NCI-H2196 (cell line): ENCODE data around the gene TOR2A.

ENCODE experiments used
- DNase-seq: peaks from one replicate; lab custom pipeline; 2025; ENCODE audit not compliant: unreplicated experiment; lab: John Stamatoyannopoulos, UW

The TOR2A gene

DNA sequence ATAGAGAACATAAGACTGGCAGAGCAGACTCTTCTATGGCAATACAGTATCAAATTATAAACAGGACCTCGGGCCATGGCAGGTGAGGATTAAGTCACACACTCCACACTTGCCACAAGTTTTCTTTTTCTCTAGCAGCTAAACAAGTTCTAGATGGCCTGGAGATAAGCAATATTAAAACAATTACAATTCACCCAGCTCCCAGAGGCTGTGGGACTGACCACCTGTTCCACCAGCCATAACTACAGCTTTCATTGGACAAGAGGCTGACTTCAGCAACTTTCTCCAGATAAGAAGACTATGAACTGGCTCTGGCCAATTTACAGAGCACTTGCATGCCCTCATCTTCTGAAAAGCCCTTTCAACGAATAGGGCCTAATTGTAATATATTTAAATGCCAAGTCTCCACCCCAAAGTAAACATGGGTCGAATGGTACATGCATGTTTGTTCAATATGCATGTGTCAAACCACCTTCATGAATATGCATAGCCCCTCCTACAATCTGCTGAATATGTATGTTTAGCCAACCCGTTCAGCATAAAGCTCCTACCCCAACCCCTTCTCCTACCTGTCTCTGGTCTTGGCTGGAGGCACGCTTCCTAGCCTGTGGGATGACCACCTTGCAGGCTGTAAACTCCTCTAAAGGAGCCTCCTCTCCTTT lies 34.4 kb downstream of the TOR2A start:
- peak; percentile 35 for DNase-seq

DNA sequence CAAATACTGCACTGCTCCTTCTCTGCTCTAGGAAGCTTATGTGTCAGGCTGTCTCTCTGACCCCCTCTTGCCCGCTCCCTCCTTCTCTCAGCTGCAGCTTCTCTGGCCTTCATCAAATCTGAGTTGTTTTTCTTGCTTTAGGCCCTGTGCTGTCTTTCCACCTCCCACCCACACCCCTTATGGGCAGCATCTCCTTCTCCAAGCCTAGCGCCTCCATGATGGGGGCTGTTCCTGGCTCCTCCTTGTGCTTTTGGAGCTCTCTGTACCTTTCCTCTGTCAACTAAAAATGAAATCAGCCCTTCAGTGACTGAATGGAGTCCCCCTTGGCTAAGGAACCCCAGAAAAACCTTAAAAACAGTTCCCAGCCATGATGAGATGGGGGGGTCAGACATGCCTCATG lies 35.0 kb downstream of the TOR2A start:
- no peak for DNase-seq

DNA sequence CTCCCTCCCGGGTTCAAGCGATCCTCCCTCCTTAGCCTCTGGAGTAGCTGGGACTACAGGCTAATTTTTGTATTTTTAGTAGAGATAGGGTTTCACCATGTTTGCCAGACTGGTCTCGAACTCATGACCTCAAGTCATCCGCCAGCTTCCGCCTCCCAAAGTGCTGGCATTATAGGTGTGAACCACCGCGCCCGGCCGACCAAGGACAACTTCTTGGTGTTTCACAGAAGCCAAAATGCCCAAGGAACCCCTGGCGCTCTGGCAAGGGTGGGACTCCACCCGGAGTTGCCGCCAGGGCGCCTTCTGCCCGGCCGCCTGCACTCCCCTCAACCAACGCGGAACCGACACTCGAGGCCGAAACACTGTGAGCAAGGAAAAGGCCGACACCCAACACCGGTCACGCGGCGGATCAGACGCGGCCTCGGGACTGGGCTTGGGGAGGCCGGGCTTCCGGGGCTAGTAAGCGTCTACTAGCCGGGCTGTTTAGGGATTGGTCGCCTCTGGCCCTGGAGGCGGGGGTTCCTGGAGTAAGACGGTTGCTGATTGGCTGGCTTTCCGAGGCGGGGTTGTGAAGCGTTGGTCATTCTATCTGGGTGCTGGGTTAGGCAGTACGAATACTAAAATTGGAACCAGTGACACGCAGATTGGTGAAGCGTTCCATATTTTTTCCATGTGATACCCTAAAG lies 36.0 kb downstream of the TOR2A start:
- DNase-seq: no peak

DNA sequence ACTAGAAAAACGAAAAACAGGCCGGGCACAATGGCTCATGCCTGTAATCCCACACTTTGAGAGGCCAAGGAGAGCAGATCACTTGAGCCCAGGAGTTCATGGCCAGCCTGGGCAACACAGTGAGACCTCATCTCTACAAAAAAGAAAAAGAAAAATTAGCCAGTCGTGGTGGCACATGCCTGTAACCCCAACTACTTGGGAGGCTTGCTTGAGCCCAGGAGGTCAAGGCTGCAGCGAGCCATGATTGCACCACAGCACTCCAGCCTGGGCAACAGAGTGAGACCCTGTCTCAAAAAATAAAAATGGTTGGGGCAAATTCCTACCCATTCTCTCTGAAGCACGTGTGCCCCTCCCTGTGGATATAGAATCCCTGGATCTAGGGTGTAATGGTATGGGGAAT lies 36.7 kb downstream of the TOR2A start:
- no peak for DNase-seq

DNA sequence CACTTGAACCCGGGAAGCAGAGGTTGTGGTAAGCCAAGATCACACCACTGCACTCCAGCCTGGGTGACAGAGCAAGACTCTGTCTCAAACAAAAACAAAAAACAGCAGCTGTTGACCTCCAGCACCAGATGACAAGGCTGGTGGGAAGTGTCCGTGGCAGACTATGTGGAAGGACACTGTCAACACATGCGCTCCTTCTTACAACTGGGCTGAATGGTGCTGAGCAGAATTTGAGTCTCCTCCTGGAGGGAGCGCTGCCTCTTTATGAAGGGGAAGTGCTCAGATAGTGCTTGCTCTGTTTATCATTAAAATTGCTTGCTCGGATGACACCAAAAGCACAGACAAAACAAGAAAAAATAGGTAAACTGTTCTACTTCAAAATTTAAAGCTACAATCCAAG lies 37.5 kb downstream of the TOR2A start:
- DNase-seq: no peak

DNA sequence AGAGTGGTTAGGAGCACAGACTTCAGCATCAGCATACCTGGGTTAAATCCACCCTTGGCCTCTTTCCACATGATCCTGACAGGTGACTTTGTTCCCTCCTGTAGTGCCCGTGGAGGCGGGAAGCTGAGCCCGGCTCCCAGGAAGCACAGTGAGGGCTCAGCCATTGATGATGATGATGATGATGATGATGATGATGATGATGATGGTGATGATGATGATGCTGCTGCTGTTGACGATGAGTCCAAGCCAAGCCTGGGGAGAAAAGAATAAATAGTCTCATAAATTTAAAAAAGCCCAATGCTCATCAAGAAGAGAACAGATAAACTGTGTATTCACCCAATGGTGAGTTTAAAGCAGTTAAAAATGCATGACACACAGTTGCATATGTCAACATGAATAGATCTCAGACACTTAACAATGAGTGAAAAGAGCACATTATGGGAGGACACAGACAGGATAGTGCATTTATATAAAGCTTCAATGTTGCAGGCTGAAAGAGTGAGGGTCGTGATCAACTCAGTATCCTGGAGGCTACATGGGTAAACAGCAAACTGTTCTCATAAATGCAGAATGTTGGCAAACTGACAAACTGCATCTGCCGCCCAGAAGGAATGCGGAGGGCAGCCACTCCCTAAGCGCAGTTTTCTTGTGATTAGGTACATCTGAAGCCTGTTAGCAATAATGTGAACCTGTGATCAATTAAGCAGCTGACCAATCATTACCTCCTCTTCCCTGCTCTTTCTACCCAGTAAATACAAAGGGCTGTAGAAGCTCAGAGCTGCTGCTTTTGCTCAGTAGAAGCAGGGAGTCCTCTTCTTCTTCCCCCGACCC lies 40.0 kb downstream of the TOR2A start:
- DNase-seq: no peak

DNA sequence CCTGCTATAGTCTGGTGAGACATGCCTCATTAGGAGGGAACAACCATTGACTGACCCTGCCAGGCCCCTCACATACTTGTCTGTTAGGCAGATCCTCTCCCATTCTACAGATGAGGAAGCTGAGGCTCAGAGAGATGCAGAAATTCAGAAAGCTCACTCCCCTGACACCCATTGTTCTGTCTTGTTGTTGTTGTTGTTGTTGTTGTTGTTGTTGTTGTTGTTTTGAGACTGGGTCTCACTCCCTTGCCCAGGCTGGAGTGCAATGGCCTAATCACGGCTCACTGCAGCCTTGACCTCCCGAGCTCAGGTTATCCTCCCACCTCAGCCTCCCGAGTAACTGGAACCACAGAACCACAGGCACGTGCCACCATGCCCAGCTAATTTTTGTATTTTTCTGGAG lies 41.4 kb downstream of the TOR2A start:
- no peak for DNase-seq

DNA sequence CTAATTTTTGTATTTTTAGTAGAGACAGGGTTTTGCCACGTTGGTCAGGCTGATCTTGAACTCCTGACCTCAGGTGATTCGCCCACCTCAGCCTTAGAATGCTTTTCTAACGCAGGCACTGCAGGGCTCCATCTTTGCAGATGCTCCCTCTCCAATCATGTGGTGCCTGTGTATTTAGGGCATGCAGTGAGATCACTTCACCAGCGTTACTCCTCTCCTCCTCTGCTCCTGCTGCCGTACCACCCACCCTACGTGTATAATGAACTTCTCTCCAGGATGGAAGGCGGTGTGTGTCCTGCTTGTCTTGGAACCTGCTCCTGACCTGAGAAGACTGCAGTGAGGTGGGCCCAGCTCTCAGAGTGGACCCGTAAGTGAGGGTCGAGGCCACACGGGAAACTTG lies 42.0 kb downstream of the TOR2A start:
- DNase-seq: no peak

DNA sequence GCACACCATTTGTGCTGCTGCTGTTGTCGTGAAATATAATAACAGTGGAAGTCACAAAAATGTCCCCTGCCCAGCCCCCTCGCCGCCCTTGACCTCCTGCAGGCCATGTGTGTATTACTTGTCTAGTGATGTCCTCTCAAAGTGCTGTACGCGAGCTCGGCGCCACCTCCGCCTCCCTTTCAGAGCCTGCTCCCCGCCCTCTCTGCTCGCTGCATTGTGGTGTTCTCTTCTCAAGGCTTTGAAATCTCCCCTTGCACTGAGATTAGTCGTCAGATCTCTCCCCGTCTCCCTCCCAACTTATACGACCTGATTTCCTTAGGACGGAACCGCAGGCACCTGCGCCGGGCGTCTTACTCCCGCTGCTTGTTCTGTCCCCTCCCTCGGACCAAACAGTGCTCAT lies 43.0 kb downstream of the TOR2A start:
- no peak for DNase-seq

DNA sequence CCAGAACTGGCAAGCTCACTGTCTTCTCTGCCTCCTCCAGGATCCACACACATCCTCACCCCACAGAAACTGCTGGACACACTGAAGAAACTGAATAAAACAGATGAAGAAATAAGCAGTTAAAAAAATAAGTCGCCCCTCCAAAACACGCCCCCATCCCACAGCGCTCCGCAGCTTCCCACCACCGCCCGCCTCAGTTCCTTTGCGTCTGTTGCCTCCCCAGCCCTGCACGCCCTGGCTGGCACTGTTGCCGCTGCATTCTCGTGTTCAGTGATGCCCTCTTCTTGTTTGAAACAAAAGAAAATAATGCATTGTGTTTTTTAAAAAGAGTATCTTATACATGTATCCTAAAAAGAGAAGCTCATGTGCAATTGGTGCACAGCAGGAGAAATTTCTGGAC lies 44.4 kb downstream of the TOR2A start:
- no peak for DNase-seq

DNA sequence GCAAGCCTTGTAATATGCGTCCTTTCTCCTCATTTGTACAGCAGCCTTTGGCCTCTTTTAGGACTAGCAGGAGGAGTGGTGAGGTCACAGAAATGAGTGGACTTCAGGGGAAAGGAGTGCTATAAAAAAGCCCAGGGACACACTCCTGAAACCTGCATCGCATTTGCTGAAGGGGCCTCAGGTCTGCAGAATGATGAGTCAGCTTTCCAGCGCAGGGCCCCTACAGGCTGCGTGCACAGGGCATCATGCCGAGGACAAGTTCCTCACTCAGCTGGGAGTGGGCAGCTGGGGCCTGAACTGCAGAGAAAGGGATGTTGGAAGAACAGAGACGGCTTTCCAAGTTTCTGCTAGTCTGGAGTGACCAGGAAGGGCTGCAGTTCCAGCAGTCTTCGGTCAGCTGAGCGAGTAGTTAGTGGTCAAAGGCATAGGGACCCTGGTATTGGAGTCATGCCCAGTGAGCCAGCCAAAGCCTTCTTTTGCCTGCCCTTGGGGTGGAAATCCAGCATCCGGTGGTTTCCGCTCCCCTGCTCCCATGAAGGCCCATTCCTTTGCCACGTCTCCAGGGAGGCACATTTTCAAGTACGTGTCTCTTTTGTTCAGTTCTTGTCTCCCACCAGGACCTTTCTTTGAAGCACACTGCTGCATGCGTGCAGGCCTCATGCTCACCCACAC lies 45.6 kb downstream of the TOR2A start:
- DNase-seq: no peak

DNA sequence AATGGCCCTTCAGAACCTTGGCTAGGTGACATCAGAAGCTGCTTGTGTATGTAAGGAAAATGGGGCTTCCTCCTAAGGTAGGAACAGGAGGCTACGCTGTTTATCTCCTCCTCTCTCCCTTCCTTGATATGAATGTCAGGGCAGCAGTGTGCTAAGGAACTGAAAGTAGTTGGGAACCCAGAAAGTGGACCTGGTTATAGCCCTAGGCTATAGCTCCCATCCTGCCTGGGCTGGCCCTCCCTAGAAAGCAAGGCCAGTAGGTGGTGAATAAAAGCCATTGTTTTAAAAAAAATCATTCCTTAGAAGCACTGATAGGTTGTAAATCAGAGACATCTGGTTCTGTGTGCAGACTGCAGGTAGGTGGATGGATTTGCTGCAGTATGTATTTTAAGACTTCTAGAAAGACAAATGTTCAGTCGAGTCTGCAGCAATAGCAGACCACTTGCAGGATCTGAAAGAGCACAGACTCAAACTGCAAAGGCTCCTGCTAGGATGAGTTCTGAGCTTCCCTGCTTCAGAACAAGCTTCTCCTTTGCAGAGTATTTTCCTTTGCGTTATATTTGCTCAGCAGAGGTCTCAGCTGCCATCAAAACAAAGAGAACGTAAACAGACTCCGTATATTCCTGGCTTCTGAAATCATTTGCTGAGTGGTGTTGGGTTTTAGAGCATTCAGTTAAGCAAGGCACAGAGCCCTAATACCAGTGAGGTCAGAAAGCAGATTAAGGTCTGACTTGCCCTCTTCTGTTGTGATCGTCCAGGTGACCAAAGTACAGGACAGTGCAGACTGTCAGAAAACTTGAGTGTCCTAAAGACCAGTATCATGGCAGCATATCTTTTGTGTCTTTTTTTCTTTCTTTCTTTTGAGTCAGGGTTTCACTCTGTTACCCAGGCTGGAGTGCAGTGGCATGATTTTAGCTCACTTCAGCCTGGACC lies 48.4 kb downstream of the TOR2A start:
- peak; percentile 28 for DNase-seq

DNA sequence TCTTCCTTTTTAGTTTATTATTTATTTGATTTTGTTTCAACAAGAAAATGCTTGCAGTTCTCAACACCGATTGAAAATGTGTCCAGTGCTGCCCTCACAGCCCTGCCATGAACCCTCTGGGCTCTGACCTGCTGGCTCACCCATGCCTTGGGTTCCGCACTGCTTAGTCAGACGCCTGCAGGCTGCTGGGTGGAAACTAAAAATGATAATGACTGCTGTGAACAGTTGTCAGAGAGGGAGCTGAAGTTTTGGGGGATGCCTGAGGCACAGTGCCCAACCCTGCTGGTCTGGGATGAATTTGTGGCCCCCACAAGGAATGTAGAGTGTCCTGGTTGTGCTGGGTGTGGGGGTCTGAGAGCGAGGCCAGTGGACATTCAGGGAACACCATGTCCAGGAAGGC lies 50.5 kb downstream of the TOR2A start:
- no peak for DNase-seq

DNA sequence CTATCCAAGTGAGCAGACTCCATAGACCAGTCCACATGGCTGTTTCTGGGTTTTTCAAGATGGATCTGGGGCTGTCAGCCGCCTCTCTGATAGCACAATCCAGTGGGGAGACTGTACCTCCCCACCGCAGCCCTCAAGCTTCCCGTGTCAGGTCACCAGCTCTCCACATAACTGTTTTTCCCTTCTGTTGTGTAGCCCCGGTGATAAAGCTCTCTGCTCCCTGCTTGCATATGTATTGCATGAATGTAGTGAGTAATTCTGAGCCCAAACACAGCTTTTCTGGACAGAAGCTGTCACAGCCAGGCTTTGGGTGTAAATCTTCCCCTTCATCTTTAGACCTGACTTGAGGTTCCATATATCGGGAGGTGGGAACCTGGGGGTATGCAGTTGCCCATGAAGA lies 51.4 kb downstream of the TOR2A start:
- no peak for DNase-seq

DNA sequence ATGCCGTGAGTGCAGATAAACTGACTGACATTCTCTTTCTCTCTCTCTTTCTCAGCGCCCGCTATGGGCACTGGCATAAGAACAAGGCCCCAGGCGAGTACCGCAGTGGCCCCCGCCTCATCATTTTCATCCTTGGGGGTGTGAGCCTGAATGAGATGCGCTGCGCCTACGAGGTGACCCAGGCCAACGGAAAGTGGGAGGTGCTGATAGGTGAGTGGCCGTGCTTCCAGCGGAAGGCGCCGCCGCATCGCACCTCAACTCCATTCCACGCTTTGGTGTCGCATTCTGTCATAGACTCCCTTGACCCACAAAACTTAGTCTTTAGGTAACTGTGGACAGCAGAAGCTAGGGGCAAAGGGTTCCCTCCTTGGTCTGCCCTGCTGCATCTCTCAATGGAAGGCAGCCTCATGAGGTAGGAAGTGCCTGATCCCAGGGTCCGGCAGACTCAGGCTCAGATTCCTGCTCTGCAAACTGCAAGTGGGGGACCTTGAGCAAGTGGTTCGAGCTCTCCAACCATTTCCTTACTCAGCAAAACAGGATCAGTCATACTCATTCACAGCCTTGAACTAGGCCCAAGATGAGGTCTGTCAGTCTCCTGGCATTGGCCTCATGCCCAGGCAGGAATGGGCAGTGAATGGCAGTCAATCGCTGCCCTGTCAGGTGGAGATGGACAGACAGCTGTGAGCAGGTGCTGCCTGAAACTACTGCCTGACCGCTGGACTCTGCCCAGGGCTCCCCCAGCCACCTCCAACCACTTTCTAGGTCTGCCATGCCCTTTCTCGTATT lies 52.5 kb downstream of the TOR2A start:
- DNase-seq: peak; percentile 21
